ENCODE measurements around the gene LURAP1L. TPM values are rescaled to one million over a fixed set of nuclear protein-coding genes. Genes with fewer than 3 reads are reported as not detected.

The LURAP1L gene
- total and polyA plus RNA-seq, 10 donors: 5.6 to 34.0 (median 12.8) TPM

DNA sequence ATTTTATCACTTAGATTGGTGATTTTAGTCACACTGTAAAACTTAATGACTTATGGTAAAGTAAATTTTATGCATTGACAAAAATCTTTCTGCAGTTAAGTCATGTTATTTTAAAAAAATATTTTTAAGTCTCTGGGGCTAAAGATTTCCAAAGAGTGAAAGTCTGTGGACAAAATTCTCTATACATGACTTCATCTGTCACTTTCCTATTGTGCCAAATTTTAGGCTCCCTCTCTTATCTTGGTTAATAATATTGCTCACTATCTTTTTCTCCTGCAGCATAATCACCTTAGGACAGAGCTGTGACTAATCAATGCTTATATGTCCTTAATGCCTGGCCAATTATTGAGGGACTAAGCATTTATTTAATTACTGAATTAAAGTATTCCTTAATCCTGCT is 15.2 kb downstream of the LURAP1L start:
- TF ChIP-seq POLR2AphosphoS5 (IDR thresholded peaks at IDR 0.05) (no peak), POLR2A (IDR thresholded peaks at IDR 0.05) (no peak)
- TF ChIP-seq, protein P1, sequence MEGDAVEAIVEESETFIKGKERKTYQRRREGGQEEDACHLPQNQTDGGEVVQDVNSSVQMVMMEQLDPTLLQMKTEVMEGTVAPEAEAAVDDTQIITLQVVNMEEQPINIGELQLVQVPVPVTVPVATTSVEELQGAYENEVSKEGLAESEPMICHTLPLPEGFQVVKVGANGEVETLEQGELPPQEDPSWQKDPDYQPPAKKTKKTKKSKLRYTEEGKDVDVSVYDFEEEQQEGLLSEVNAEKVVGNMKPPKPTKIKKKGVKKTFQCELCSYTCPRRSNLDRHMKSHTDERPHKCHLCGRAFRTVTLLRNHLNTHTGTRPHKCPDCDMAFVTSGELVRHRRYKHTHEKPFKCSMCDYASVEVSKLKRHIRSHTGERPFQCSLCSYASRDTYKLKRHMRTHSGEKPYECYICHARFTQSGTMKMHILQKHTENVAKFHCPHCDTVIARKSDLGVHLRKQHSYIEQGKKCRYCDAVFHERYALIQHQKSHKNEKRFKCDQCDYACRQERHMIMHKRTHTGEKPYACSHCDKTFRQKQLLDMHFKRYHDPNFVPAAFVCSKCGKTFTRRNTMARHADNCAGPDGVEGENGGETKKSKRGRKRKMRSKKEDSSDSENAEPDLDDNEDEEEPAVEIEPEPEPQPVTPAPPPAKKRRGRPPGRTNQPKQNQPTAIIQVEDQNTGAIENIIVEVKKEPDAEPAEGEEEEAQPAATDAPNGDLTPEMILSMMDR (IDR thresholded peaks at IDR 0.05 in 8 of 11, conservative IDR thresholded peaks at IDR 0.05 in 3 of 11): no peak
- intact Hi-C loops (cut with DNase I; ENCODE audit: low total_unique reads): no loop called here

DNA sequence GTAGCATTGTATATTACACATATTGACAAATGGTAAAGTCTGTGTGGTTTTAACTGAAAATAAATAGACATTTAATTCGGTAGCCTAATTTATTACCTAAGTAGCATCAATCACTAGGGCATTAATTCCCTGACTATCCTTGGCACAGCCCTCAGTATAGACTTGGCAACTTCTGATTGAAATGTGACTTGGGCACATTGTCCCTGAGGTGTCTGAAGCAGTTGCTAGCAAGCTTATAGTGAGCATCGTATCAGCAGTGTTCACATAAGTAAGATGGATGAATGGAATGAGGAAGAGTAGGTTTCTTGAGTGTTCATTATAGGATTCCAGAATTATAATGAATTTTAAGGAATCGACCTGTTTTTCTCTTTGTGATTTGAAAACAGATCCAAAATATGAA is 16.1 kb downstream of the LURAP1L start:
- Histone ChIP-seq H3K27me3 (replicated peaks in 1 of 7) (no peaks in the 10 kb centered on the region), H3K9me3 (no peaks in the 10 kb centered on the region), H3K4me1 (no peaks in the 10 kb centered on the region), H3K4me3 (no peak overlapping the region), H3K27ac (no peak overlapping the region), H3K36me3 (no peaks in the 10 kb centered on the region)
- TF ChIP-seq POLR2AphosphoS5 (IDR thresholded peaks at IDR 0.05) (no peak), POLR2A (IDR thresholded peaks at IDR 0.05) (no peak)
- TF ChIP-seq, protein P1 (IDR thresholded peaks at IDR 0.05 in 8 of 11, conservative IDR thresholded peaks at IDR 0.05 in 3 of 11): no peak
- intact Hi-C loops (cut with DNase I; ENCODE audit: low total_unique reads): no loop called here
- WGBS, 5 donors: 72 to 80% (median 77%) methylated on average over 3 of the region's 3 CpGs
- DNase-seq: no peak

More for the DNA sequence above, 15.2 kb downstream of the LURAP1L start:
- Histone ChIP-seq H3K36me3 (no peaks in the 10 kb centered on the region), H3K27ac (no peak overlapping the region), H3K4me1 (no peaks in the 10 kb centered on the region), H3K4me3 (no peak overlapping the region), H3K9me3 (peaks cover 0 to 5% (median 0%) of the 10 kb centered on the region in 8 donors), H3K27me3 (replicated peaks in 1 of 7) (no peaks in the 10 kb centered on the region)
- no peak for DNase-seq

DNA sequence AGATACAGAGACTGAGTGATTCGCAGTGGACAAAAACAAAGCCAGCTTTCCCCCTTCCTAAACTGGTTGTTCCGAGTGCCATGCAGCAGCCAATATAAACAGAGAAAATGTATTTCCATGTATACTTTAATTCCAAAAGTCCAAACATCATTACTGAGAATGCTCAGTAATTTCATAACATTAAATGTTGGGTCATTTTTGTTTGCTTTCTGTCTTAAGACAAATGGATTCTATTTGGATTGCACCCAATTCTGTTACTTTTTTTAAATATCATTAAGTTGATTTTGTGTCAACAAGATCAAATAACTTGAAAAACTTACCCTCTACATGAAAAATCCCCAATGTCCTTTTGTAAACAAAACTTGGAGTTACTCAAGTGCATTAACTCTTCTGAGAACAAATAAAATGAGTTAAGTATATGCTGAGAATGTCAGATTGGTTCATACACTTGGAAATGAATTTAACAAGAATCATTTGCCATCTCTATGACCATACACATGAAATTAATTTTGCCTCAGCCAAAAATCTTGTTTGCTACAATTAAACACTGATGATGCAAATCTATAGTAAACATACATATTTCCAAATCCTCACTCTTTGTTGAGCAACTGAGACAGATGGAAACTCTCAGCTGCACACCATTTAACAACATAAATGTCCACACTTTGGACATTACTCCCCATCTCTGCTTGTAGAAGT is 19.4 kb downstream of the LURAP1L start:
- Histone ChIP-seq H3K4me1 (no peaks in the 10 kb centered on the region), H3K4me3 (no peak overlapping the region), H3K9me3 (peaks cover 0 to 4% (median 0%) of the 10 kb centered on the region in 8 donors), H3K27ac (peak overlapping the region in 6 of 8 donors; percentile 4 to 47 (median 22)), H3K36me3 (no peaks in the 10 kb centered on the region), H3K27me3 (replicated peaks in 1 of 7) (no peaks in the 10 kb centered on the region)
- DNase-seq: no peak
- intact Hi-C loops (cut with DNase I; ENCODE audit: low total_unique reads): no loop called here
- 74 to 91% (median 85%) methylated on average over 2 of the region's 2 CpGs for WGBS, 5 donors
- no peak for TF ChIP-seq POLR2A (IDR thresholded peaks at IDR 0.05)
- TF ChIP-seq POLR2AphosphoS5 (IDR thresholded peaks at IDR 0.05): no peak
- TF ChIP-seq, protein P1 (IDR thresholded peaks at IDR 0.05 in 8 of 11, conservative IDR thresholded peaks at IDR 0.05 in 3 of 11): no peak

DNA sequence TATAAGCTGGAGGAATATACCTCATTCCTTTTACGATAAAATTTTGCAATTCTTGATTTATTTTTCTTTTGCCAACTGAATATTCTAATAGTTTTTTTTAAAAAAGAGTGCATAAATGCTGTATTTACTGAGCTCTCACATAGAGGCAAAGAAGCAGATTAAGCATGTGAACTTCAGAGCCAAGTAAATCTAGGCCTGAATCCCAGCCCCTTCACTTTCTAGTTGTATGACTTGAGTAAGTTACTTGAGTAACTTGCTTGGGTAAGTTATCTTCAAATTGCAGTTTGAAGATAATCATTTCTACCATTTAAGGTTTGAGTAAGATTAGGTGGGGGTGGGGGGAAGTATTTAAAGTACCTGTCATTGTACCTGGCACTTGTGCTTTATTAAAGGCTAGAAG is 21.8 kb downstream of the LURAP1L start:
- intact Hi-C loops (cut with DNase I; ENCODE audit: low total_unique reads): no loop called here
- H3K27me3 ChIP-seq (replicated peaks in 1 of 7): no peaks in the 10 kb centered on the region
- no peaks in the 10 kb centered on the region for H3K36me3 ChIP-seq
- peaks cover 0 to 4% (median 0%) of the 10 kb centered on the region in 8 donors for H3K9me3 ChIP-seq
- no peak for TF ChIP-seq POLR2A (IDR thresholded peaks at IDR 0.05)
- TF ChIP-seq POLR2AphosphoS5 (IDR thresholded peaks at IDR 0.05): no peak
- TF ChIP-seq, protein P1 (IDR thresholded peaks at IDR 0.05 in 8 of 11, conservative IDR thresholded peaks at IDR 0.05 in 3 of 11): no peak
- WGBS, 5 donors: 80 to 90% (median 83%) methylated on average over 1 of the region's 1 CpG
- H3K4me3 ChIP-seq: no peak overlapping the region
- H3K27ac ChIP-seq: peak overlapping the region in 1 of 8 donors; percentile 4
- no peaks in the 10 kb centered on the region for H3K4me1 ChIP-seq
- no peak for DNase-seq
